Measurements from ENCODE around the gene DCDC2.
"Not testable (repeated sequence)": the region's sequence is repeated elsewhere in the genome, so short reads cannot be mapped to it uniquely, and the experiment has no call there.

- TF ChIP-seq, protein P1, sequence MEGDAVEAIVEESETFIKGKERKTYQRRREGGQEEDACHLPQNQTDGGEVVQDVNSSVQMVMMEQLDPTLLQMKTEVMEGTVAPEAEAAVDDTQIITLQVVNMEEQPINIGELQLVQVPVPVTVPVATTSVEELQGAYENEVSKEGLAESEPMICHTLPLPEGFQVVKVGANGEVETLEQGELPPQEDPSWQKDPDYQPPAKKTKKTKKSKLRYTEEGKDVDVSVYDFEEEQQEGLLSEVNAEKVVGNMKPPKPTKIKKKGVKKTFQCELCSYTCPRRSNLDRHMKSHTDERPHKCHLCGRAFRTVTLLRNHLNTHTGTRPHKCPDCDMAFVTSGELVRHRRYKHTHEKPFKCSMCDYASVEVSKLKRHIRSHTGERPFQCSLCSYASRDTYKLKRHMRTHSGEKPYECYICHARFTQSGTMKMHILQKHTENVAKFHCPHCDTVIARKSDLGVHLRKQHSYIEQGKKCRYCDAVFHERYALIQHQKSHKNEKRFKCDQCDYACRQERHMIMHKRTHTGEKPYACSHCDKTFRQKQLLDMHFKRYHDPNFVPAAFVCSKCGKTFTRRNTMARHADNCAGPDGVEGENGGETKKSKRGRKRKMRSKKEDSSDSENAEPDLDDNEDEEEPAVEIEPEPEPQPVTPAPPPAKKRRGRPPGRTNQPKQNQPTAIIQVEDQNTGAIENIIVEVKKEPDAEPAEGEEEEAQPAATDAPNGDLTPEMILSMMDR (conservative IDR thresholded peaks at IDR 0.05; ENCODE audit: low read length): not testable (repeated sequence)
- TF ChIP-seq EZH2phosphoT487 (IDR thresholded peaks at IDR 0.05; ENCODE audit: borderline replicate concordance, low read depth, low read length): not testable (repeated sequence)
Observed at GRCh38 chr6:24322446-24322845, 35.4 kb downstream of the DCDC2 start.
